Activated T-cell treated with anti-CD3 and anti-CD28 coated beads for 1 hour (primary cell): ENCODE data around the gene COPS8.

Experiments
- DNase-seq: peaks from one replicate; pipeline ENCODE4 v3.0.0-alpha.2; 2020; ENCODE audit warnings: low read depth

The COPS8 gene

DNA sequence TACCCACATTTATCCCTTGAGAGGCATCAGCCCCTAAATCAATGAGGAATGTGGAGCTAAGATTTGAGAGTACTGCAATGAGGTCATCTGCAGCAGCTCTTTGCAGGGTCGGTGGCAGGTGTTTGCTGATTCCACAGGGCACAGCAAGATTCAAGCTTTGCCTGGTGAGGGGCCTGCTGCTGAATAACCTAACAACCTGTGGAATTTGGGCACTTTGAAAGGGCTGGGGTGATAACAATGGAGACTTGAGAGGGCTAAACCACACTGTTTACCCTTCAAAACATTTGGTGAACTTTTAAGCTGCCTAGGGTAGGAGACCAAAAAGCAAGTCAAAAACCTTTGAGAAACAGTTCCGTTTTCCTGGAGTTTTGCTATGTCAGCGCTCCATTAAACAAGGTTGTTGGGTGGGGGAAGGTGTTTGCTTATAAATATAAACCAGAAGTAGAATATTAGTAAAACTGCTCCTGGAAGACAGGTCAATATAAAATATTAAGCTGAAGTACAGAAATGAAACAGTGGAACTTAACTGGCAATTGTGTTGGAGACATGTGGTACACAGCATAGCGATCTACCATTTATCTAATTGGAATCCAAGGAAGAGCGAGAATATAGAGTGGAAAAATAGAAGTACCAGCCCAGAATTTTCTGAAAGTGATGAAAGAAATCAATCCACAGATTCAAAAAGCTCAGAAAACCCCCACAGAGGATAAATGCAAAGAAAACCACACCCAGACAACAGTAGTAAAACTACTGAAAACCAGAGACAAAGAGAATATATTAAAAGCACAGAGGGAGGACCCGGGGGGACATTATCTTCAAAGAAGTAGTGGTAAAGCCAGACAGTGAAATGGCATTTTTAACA, 15.7 kb downstream of the COPS8 start:
- no peak for DNase-seq

DNA sequence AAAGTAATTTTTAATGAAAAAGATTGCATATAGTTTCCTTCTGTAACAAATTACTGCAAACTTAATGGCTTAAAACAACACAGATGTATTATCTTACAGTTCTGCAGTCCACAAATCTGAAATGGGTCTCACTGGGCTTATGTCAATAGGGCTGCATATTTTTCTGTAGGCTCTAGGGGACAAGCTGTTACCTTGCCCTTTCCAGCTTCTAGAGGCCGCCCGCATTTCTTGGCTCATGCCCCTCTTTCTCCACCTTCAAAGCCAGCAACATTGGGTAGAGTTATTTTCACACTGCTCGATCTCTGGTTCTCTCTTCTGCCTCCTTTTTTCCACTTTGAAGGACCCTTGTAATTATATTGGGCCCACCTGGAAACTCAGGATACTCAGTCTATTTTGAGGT, 16.7 kb downstream of the COPS8 start:
- DNase-seq, result no peak

DNA sequence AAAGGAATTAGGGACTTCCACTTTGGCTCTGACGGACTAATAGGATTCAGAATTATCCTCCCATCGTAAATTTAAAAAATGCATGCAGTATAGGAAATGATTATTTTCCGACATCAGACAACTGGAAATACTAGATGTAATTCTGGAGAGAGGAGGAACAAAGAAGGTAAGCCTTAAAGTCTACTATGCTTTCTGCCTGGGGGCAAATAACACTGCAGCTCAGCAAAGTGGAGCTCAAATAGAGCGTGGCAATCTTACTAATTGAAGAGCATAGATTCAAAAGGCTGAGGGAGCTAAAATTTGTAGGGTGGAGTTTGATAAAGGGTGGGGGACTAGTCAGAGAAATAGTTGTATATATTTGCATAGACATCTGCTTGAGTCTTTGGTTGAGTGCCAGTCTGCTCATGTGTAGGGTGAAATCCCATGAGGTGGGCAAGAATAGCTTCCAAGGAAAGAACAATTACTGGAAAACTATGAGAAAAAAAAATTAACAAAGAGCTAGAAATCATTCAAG, 23.8 kb downstream of the COPS8 start:
- no peak for DNase-seq

DNA sequence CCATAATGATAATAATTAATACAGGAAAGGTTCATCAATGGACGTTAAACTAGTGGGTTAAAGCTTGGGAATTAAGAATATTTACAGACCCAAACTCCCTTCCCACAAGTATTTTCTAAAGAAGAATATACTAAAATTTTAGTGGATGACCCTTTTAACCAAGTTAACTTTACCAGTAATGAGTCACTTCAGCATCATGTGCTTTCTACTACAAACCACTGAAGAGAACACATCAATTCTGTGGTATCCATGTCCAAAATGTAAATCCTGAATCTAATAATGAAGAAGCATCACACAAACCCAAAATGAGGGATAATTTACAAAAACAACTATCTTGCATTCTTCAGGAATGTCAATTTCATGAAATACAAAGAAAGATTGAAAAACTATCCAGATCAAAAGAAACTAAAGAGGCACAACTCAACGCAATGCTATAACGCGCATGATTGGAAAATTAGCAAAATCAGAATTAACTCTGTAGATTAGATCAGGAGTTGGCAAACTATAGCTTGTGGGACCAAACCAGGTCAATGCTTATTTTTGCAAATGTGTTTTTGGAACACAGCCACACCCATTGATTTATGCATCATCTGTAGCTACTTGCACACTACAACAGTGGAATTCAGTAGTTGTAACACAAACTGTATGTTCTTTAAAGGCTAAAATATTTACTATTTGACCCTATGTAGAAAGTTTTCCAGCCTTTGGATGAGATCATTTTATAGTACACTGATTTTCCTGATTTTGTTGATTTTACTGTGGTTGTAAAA, 27.5 kb downstream of the COPS8 start:
- no peak for DNase-seq

DNA sequence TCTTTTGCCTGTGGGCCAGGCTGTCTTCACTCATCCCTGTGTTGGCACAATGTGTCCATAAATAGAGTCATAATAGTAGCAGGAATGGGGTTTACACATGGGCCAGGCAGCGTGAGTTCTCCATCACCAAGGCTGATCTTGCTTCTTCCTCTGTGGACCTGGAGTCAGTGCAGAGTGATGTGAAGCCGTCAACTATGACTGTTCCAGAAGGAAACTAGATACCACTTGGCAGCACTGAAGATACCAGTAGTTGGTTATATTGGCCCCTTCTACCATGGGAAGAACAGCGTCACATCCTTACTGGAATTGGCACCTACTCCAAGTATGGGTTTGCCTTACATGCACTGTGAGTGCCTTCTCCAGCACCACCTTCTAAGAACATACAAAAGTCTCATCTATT, 30.2 kb downstream of the COPS8 start:
- no peak for DNase-seq

DNA sequence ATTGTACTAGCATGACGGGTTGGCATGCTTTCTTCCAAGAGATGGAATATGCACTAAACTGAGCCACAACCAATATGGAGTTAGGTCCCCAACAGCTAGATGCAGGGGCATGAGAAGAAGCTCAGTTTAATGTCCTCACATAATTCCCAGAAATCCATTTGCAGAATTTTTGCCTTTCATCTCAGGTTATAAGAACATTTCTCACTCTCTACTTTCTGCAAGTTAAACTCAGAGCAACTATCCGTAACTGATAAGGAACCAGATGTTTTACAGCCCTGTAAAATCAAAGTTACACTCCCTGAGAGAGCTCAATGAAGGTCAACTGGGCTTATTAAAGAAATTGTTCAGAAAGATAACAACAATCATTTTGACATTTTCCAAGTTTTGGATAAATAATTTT, 30.7 kb downstream of the COPS8 start:
- DNase-seq, result no peak

DNA sequence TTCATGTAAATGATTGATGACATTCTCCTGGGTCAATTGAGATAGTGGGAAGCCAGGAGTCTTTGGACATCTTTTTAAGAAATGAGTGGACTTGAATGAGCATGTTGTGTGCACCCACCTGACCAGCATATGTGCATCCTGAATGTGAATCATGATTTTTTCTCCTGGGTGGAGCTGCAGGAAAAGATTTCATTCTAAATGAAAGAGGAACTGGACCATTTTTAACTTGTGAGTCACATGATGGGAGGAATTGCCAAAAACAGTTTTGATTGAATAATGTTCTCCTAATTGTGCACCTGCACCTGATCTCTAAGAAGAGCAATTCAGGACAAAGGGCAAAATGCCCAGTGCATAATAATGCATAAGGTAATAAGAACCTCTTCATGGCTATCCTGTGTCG, 32.3 kb downstream of the COPS8 start:
- DNase-seq, result no peak

DNA sequence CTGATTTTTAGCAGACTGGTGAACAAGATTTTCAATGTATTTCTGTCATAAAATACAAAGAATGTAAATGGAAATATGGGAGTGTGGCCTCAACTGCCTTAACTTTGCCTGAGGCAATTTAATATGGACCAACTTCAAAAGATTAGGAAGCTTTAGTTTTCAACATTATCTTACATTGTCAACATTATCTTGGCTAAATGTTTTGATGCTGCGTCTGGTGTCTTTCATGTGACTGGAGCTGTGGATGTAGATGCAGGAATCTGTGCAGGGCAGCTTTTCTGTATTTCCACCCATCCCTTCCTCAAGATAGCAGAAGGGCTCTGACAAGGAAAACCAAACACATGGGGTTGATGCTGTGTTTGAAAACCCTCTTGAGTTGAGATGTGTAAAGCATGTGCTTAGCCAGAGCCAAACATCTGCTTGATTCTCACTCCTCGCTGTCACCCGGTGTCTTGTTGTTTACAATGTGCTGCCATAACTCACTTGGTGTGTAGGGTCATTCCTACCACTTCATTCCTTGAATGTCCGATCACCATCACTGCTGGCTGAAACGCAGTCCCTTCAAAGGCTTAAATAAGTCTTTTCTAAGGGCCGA, 33.0 kb downstream of the COPS8 start:
- DNase-seq, result no peak

DNA sequence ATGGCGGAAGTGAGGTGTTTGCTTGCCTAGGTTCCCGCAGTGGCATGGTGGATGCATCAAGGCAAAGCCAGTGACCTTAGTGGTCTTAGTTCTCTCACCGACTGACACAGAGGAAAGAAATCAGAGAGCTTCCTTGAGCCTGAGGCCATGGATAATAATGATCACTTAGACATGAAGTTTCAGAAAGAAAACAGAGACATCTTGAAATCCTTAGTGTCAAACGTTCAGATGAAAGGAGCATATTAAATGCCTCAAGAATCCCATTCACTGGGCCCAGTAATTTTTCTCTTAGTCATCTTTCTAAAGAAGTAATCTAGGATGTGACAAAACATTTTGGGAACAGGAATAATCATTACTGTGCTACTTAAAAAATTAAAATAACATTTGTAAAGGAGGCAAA, 35.2 kb downstream of the COPS8 start:
- DNase-seq, result no peak

DNA sequence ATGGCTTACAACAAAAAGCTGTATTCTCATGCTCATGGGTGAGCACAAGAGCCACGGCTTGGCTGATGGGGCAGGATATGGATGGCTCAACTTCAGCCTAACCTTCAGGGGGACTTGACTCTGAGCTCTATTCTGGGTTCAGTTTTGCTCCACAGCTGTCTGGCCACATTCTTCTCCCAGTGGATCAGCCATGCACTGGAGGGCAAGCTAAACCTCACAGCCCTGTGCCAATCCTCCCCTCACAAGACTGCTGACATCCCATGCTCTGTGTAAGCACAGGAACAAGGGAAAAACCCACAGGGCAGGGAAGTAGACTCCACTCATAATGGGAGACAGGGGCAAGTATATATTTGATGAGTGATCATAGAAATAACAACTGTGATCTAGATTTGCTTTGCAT, 35.6 kb downstream of the COPS8 start:
- no peak for DNase-seq

DNA sequence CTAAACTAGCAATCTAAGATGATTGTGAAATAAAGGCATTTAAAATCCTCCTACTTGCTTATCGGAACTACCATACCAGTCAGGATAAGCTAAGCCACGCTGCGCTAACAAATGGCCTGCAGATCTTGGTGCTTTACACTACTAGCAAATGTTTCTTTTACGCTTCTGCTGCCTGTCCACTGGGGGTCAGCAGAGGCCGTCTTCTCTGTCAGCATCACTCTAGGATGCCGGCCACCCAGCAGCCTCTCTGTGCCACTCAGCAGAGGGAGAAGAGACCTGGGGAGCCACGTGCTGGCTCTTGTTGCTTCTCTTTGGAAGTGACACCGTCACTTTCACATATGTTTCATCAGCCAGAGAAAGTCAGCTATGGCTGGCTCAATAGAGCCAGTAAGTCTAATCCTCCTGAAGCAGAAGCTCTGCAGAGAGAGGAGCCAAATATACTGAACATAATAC, 36.6 kb downstream of the COPS8 start:
- DNase-seq, result peak; percentile 13

DNA sequence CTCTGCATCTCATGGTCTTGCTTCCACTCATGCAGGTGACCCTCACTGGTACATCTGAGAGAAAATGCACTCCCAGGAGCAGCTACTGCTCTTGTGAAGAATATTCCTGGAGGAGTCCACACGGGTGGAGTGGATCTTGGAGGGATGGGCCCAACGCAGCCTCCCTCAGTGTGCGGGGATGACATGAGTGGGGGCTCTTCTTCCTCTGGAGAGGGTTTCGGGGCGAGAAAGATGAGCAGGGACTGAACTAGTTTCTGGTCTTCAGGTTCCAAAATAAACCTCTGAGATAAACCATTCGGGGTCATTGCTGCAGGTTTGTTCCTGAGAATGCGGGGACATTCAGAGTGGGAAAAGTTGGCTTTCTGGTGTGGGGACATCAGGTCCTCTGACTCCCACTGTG, 39.1 kb downstream of the COPS8 start:
- no peak for DNase-seq

DNA sequence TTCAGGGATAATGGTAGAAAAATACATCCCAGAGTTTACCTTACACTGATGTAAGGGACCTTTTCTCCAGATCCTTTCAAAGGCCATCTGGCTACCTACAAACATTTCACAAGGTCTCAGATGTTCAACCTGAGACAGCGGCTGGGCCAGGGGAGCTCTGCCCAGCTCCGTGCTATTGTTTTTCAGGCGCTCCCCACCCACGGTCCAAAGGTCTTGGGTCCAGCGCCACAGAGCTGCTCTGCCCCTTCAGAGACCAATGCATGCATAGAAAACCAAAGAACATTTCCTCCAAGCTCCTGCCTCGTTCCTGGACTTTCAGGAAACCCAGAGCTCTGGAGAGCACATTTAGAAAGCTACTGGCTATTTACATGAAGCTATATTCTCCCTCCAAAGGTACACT, 40.3 kb downstream of the COPS8 start:
- DNase-seq, result no peak

DNA sequence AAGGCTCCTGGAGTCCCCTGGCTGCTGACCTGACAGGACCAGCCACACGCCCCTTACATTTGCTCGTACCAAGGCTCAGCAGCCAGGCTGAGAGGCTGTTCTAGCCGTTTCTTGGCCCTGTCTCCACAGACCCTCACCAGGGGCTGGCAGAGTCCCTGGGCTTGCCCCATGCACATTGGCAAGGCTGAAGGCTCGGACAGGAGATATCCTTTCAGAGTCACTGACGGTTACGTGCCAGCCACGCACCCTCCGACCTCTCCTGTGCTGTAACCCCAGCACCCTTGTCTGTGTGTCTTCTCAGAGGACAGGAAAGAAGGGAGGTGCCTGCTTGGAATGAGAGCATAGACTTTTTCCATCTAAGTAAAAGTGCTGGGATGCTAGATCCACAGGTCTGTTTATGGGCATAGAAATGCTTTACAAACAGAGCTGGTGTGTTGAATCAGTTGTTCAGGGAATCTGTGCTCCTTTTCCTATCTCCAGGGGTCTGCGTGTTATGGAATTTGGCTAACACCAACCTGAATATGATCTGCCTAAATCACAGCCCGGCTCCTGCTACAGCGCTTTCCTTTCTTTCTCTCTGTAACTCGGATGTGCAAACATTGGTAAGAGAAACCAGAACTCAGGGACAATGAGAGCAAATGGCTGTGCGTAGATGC, 41.0 kb downstream of the COPS8 start:
- no peak for DNase-seq

DNA sequence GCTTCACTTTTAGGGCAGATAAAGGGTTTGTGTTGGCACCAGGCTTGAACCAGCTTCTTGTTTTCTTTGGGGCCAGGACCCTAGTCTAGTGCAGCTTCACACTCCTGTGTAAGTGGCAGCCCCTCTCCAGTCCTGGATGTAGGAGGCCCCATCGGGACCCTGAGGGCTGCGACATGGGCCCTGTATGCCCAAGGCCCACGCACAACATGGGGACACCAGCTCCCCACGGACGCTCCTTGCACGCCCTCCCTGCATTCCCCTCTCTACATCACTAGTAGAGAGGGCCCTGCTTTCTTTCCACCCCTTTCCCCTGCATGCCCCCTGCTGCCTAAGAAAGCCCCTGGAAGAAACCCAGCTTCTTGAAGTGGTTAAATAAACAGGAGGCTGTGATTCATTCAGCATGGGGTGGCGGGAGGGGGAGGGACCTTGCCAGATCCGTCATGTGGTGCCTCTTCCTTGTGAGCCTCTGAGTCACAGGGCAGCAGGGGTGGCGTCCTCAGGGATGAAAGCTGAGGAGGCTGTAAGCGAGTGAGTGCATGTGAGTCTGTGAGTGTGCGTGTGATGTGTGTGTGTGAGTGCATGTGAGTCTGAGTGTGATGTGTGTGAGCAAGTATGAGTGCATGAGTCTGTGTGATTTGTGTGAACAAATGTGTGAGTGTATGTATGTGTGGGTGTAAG, 42.5 kb downstream of the COPS8 start:
- DNase-seq, result no peak

DNA sequence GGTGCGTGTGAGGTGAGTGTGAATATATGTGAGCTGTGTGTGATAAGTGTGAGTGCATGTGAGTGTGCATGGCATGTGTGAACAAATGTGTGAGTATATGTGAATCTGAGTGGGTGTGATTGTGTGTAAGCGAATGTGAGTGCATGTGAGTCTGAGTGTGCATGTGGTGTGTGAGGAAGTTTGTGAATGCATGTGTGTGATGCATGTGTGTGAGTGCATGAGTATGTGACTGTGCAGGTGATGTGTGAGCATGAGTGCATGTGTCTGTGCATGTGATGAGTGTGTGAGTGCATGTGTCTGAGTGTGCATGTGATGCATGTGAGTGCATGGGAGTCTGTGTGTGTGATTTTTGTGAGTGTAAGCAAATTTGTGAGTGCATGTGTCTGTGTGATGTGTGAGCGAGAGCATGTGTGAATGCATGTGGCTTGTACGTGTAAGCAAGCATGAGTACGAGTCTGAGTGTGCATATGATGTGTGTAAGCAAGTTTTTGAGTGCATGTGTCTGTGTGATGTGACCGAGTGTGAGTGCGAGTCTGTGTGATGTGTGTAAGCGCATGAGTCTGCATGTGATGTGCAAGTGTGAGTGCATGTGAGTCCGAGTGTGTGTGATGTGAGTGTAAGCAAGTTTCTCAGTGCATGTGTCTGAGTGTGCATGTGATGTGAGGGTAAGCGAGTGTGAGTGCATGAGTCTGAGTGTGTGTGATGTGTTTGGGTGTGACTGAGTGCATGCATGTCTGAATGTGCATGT, 43.3 kb downstream of the COPS8 start:
- DNase-seq, result no peak

DNA sequence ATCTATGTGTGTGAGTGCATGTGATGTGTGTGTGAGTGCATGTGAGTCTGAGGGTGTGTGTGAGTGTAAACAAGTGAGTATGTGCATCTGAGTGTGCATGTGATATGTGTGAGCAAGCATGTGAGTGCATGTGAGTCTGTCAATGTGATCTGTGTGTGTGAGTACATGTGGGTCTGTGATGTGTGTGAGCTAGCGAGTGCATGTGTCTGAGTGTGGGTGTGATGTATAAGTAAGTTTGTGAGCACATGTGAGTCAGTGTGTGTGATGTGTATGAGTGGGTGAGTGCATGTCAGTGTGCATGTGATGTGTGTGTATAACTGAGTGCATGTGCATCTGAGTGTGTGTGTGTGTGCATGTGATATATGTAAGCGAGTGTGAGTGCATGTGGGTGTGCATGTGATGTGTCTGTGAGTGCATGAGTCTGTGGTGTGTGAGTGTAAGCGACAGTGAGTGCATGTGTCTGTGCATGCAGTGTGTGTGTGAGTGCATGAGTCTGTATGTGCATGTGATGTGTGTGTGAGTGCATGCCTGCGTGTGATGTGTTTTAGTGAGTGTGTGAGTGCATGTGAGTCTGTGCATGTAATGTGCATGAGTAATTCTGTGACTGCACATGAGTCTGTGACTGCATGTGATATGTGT, 44.1 kb downstream of the COPS8 start:
- no peak for DNase-seq

DNA sequence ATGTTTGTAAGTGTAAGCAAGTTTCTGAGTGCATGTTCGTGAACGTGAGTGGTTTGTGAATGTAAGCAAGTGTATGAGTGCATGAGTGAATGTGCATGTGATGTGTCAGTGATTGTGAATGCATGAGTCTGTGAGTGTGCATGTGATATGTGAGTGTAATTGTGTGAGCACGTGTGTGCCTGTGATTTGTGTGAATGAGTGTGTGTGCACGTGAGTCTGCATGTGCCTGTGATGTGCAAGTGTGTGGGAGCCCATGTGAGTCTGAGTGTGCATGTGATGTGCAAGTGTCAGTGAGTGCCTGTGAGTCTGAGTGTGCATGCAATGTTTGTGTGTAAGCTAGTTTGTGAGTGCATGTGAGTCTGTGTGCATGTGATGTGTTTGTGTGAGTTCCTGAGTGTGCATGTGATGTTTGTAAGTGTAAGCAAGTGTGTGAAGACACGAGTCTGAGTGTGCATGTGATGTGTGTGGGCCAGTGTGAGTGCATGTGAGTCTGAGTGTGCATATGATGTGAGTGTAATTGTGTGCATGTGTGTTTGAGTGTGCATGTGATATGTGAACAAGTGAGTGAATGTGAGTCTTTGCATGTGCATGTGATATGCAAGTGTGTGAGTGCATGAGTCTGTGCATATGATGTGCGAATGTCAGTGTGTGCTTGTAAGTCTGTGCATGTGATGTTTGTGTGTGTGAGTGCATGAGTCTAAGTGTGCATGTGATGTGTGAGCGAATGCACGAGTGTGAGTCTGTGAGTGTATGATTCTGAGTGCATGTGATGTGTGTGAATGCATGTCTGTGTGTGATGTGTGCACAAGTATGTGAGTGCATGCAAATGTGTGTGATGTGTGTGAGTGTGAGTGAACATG, 45.1 kb downstream of the COPS8 start:
- DNase-seq, result no peak

DNA sequence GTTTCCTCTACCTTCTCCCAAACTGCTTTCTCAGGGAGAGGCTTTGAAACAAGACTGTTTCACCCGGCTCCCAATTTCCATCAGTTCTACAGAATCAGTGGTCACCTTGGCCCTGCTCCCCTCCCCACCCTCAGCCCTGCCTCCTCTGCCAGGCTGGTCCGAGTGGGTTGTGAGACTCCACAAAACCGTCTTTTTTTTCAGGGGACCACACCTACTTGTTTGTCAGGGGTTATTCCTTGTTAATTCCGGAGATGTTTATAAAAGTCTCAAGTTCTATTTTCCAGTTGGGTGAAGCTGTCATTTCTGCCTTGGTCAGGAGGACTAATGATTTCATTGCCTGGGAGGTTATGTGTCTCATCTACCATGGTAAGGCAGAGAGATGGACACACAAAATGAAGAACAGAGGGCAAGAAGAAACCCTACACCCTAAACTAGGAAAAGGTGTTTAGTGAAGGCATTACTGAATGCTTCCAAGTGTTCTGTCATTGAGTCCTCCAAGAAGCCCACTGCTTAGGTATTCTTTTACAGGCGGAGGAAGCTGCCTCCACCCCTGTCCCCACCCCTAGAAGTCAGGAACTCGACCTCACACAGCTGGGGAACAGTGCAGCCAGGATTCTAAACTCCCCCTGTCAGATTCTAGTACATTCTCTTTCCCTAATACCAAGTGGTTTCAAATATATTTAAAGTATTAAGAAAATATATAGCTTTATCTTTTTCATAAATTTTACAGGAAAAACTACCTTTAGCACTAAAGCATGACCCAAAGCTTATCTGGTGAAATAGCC, 46.3 kb downstream of the COPS8 start:
- DNase-seq, result no peak
